C4-2B (cell line): Measurements from ENCODE around the gene PSEN2.

Experiments
- H3K27ac ChIP-seq: fragments of 450-650 bp; 2 replicates; pipeline ENCODE4 v1.5.1; 2017
- CTCF ChIP-seq: fragments of 450-650 bp; conservative IDR thresholded peaks from 2 replicates; pipeline ENCODE4 v1.5.1; 2017; ENCODE audit warnings: mild to moderate bottlenecking
- ZFX ChIP-seq: fragments of 450-650 bp; IDR thresholded peaks from 2 replicates; pipeline ENCODE4 v1.6.1; 2017

The PSEN2 gene

GRCh38 chr1:226888021-226888420 lies 17.6 kb downstream of the PSEN2 start:
- H3K27ac ChIP-seq: no peak overlapping the region
- TF ChIP-seq CTCF (no peak), ZFX (no peak)

DNA sequence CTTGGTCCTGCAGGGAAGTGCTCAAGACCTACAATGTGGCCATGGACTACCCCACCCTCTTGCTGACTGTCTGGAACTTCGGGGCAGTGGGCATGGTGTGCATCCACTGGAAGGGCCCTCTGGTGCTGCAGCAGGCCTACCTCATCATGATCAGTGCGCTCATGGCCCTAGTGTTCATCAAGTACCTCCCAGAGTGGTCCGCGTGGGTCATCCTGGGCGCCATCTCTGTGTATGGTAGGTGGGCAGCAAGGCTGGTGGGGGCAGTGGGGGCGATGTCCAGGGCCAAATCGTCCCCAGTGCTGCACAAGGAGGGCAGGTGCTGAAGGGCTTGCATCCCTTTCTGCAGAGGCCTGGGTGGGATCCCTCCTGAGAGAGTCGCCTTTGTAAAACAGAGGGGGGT lies 18.4 kb downstream of the PSEN2 start:
- no peak for TF ChIP-seq CTCF
- no peak for TF ChIP-seq ZFX

GRCh38 chr1:226889616-226890330 lies 19.4 kb downstream of the PSEN2 start:
- H3K27ac ChIP-seq: no peak overlapping the region

More for the DNA sequence above, 18.4 kb downstream of the PSEN2 start:
- H3K27ac ChIP-seq: no peak overlapping the region

GRCh38 chr1:226890331-226891108 lies 20.1 kb downstream of the PSEN2 start:
- TF ChIP-seq CTCF: no peak
- TF ChIP-seq ZFX: no peak
- no peak overlapping the region for H3K27ac ChIP-seq

More at GRCh38 chr1:226889616-226890330, 19.4 kb downstream of the PSEN2 start:
- TF ChIP-seq CTCF: no peak
- no peak for TF ChIP-seq ZFX

- TF ChIP-seq ZFX (no peak), CTCF (no peak)
- no peak overlapping the region for H3K27ac ChIP-seq
Observed at GRCh38 chr1:226891346-226891745, 20.9 kb downstream of the PSEN2 start.

GRCh38 chr1:226891846-226892523 lies 21.6 kb downstream of the PSEN2 start:
- no peak overlapping the region for H3K27ac ChIP-seq
- TF ChIP-seq ZFX (no peak), CTCF (no peak)

- no peak for TF ChIP-seq ZFX
- TF ChIP-seq CTCF: no peak
- no peak overlapping the region for H3K27ac ChIP-seq
Observed at GRCh38 chr1:226892524-226892875, 22.1 kb downstream of the PSEN2 start.
